GM19193 (cell line): Measurements from ENCODE around the gene MOV10.

Experiments
- POLR2A ChIP-seq: IDR thresholded peaks from 4 replicates; pipeline ENCODE4 v1.6.1; 2011; ENCODE audit not compliant: insufficient read depth, insufficient read length; ENCODE audit errors: extremely low read depth

Gene MOV10

DNA sequence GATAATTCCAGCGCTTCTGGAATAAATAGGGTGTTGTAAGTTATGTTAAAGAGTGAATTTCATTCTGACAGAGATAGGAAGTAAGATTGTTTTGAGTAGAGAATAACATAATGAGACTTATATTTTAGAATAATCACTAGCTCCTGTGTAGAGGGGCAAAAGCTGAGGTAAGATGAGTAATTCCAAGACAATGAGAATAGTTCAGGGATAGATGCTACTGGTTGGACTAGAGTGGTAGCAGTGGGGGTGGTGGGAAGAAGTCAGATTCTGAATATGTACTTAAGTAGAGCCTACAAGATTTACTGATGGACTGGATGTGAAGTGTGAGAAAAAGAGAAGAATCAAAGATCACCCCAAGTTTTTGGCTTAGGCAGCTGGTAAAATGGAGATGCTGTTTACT, 23.3 kb upstream of the MOV10 start:
- TF ChIP-seq POLR2A, result no peak

DNA sequence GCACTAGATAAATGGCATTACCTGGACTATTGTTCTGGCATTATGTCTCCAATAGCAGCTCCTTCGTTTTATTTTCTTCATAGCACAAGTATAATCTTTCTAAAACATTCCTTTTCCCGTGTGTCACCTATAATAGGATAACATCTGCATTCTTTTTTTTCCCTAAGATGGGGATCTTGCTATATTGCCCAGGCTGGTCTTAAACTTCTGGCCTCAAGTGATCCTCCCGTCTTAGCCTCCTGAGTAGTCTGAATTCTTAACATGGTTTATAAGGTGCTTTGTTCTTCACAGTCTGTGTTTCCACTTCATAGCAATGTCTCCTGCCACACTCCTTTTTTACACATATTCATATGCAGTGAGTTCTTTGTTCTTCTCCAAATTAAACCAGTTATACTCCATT, 8.6 kb upstream of the MOV10 start:
- no peak for TF ChIP-seq POLR2A

DNA sequence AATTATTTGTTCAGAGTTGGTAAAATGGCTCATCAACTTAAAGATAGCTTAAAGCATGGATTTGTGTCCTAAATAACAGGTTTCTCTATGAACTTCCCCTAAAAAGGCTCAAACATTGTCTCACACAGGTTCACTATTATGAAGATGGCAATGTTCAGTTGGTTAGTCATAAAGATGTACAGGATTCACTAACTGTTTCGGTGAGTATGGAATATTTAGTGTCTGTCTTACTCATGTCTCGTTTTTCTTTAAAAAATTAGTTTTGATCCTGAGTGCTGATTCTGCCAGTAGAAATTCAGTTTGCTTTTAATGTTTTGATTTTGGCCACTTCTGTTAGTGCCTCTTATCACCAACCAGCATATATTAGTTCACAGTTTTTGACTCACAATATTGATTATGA, 7.5 kb upstream of the MOV10 start:
- TF ChIP-seq POLR2A, result no peak

DNA sequence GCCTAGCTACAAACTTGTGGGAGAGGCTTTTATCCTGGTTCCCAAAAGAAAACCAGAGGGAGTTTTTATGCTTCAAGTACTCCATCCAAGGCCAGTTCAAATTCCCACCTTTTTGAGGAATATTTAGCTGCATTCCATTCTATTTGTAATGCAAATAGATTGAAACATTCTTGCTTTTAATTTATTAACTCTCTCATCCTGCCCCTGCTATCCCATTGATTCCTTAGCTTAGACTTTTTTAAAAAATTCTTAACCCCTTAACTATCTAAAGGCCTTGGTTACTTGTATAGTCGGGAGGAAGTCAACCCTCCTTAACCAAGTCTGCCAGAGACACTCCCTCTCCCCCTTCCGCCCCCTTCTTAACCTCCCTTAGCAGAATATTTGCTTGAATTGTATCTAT, 2.5 kb upstream of the MOV10 start:
- no peak for TF ChIP-seq POLR2A

DNA sequence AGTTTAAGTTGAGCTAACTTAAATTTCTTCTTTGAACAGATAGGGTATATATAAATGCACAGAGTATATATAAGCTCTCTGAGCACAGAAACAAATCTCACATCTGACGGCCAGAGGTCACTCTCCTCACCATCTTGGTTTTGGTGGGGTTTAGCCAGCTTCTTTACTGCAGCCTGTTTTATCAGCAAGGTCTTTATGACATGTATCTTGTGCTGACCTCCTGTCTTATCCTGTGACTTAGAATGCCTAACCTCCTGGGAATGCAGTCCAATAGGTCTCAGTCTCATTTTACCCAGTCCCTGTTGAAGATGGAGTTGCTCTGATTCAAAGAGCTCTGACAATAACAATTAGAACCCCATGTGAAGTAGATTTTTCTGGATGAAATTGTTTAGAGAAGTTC, 1.6 kb upstream of the MOV10 start:
- no peak for TF ChIP-seq POLR2A

DNA sequence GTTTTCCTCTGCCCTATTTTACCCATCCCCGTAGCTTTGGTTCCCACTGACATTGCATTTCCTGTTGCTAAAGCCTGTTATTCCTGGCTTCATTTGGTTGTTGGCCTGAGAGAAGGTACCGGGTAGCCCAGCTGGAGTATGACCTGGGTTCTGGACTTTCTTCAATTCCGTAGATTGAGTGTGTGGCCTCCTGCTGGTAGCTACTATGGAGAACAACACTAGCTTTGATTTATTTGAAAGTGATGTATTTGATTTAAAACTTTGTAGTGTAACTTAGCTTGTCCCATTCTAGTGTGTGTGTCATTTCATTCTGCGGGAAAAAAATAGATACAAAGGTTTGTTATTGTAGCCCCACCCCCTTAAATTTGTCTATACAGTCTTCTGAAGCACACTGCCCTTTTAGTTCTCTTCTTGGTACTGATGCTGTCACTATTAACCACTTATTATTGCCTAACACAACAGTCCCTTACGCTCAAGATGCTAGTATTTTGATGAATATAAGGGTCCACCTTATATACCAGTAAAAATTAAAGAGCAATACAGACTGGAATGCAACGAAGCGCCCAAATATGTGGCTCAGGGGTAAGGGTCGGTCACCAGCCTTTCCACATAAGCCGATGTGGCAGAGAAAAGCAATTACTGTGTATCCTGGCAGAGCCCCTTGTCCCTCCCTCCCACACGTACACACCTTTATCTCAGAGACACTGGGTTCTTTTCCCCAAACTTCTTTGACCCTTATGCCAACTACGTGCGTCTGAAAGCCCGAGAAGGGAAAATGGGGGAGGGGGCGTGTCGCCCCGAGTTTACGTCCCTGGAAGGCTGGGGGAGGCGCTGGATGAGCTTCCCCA, 643 bp upstream of the MOV10 start:
- no peak for TF ChIP-seq POLR2A

DNA sequence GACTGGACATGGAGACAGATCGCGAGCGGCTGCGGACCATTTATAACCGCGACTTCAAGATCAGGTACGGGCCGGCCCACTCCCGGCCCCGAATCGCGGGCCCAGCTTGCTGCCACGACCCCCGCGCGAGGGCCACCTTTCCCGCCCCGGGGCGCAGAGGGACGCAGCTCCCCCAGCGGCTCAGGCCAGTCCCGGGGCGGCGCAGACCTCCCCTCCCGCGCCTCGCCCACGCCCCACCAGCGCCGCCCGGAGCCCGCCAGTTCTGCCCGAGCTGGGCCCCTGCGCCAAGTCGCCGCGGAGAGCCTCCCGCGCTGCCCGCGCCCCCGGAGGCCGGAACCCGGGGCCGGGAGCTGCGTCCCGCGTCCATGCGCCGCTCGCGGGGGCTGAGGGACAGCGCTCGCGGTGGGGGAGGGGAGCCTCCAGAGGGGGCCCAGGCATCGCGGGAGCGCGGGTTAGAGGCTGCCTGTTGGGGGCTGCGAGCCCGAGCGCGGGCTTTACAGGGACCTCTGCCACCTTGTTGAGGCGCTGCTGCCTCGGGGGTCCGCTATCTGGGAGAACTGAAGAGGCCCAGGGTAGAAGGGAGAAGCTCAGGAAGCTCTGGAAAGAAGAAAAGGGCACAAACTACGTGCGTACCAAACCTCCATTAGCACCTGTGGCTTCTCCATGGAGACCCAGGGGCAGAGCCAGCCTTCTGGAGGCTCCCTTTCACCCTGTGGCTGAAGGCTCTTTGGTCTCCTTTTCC, 698 bp downstream of the MOV10 start:
- no peak for TF ChIP-seq POLR2A

DNA sequence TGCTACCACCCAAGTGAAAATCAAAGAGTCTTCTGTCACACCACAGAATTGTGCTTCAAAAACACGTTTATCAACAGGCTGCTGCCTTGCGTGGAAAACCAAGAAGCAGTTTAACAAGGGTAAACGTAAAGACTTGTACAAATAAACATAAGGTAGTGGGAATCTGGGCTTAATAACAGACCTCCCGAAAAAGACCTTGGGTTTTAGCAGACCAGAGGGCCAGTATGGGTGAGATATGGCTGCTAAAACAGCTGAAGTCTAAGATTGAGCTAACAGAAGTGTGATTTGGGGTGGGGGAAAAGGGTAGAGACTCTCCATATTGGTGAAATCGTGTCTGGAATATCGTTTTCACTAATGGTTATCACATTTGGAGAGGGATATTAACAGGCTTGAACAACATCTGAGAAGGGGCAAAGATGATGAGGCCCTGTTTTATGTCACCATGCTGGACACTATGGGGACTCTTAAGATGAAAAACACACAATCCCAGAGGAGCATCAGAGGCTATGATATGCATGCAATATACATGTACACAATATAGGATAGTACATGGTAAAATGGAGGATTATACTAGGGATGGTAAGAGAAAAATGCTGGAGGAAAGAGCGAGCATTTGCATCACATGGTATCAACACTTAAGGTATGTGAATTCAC, 1.4 kb downstream of the MOV10 start:
- no peak for TF ChIP-seq POLR2A

DNA sequence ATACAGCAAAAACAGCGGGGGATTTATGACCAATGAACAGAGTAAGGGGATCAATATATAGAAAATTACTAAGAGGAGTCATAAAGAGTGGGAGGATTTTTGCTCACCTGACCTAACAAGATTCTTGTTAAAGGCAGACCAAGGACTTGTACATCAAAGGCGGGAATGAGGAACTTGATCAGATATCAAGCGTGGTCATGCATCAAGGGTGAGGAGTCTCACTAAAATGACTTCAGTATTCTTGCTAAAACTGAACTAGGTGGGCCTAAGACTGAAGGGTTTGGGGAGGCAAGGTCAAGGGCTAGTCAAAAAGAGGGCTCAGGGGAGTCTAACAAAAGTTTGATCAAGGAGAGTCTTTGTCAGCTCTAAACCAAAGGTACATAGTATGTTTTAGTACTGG, 2.1 kb downstream of the MOV10 start:
- no peak for TF ChIP-seq POLR2A

DNA sequence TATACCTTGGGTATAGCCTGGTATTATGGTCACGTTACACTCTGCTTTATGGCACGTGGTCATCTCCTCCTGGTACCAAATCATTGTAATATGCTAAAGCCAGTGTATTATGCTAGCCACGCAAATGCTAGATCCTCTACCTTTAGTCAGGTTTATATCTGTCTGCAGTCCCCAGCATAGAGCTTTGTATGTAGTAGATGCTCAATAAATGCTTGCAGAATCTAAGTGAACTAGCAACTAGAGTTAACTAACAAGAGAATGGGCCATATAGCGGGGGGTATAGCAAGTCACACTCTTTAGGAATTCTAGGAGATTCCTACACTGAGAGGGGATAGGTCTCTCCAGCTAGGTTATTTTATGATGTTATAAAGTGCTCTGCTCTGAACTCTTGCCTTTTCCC, 3.0 kb downstream of the MOV10 start:
- no peak for TF ChIP-seq POLR2A

DNA sequence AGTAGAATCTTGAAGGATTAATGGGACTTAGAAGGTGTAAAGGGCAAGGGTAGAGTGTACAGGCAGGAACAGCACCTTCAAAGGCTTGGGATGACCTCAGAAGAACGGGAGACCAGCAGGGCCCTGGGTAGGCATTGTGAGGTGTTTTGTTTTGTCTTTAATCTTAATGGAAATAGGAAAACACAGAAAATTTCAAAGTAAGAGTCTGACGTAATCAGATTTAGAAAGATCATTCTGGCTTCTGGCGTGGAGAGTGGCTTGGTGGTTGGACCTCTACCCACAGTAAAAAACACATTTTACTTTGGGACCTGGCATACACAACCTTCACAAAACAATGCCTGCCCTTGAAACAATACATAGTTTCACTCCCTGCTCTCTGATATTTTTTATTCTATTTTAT, 4.1 kb downstream of the MOV10 start:
- no peak for TF ChIP-seq POLR2A

DNA sequence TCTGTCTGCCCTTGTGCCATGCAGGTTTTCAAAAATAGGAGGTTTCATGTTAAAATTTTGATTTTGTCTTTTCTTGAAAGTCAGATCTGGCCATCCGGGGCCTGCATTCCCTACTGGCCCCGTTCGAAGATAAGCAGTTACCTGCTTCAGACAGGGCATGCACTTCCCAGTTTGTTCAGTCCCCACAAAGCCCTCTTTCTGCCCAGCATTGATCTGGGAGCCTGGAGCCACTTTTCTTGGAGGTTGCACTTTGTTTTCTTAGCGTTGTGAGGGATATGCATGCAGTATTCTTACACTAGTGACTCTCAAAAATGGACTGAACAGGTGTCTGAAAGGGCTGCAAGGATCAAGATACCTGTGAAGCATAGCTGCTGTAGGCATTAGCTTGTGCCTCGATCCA, 11.5 kb downstream of the MOV10 start:
- no peak for TF ChIP-seq POLR2A

DNA sequence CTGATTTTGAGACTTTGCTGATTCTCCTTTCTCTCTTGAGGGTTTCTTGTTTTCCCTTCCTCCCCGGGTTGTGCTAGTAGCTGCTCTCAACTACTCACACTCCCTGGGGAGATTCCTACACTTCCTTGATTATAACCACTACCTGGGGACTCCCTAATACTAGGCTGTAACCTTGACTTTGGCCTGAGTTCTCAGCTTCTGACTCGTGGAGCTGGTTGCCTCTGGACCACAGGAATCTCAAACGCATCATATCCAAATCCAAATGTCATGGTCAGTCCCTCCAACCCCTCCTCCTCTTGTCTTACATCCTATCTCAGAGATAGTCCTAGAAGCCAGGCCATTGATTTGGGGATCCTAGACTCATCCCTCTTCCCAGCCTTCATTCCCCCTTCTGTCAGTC, 12.0 kb downstream of the MOV10 start:
- TF ChIP-seq POLR2A, result no peak

DNA sequence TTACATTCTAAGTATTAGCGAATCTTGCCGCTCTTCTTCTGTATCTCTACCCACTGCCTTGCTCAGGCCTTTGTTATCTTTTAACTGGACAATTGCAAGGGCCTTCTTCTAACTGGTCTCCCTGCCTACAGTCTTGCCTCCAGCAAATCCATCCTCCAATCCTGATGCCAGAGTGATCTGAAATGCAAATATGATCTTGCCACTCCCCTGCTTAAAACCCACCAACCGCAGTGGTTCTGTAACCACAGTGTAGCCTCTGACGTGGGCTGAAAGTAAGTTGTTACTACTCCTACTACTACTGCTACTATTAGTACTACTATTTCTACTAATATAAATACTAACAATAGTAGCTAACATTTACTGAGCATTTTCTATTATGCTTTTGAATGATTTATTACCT, 12.4 kb downstream of the MOV10 start:
- TF ChIP-seq POLR2A, result no peak

DNA sequence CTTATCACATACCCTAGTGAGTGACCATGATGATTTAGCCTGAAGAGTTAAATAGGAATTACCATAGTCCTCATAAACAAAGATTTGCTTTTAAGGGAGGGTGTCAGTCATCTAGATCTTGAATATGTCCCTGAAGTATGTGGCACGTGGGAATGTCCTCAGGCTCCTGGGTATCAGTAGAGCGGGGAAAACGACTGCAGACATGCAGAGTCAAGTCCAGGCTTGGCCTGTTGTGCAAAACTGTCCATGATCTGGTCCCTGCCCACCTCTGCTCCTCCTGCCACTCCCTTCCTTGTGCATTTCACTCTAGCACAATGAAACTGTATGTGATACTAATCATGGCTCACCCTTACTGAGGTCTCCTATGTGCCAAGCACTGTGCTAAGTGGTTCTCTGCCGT, 12.9 kb downstream of the MOV10 start:
- TF ChIP-seq POLR2A, result no peak

DNA sequence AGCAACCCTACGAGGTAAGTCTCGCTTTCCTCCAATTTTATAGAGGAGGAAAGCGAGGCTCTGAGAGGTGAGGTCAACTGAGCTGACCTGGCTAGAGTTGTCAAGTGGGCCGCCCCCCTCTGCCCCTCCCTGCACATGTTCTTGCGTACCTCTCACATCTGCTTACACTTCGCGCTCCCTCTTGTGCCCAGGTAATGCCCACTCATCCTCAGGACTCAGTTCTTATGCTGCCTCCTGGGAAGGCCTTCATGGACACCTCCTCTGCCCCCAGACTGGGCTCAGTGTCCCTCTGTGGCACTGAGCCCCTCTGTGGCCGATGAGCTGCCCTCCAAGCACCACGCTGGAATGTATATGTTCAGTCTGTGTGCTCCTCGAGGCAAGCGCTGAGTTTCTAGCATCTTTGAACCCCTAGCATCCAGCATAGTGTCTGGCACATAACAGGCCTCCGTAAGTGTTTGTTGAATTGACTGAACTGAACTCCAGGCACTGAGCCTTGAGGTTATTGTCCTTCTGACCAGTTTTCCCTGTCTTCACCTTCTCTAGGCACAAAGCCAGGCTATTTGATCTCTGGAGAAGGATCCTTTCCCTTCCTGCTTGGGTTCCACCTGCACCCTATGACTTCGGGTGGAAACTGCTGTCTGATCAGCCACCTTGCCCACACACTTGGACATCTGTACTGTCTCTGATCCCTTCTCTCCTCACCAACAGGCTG, 13.5 kb downstream of the MOV10 start:
- no peak for TF ChIP-seq POLR2A

DNA sequence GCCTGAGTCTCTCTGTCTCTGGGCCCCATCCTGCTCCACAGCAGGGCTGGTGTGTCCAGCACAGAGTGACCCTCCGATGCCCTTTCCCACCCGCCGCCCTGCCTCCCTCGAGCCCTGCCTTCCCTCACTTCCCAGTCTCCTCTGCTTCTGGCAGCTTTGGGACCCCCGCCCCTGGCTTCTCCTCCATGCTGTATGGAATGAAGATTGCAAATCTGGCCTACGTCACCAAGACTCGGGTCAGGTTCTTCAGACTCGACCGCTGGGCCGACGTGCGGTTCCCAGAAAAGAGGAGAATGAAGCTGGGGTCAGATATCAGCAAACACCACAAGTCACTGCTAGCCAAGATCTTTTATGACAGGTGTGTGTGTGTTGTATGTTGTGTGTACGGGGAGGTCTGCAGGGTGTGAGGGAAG, 14.3 kb downstream of the MOV10 start:
- no peak for TF ChIP-seq POLR2A
